ENCODE data around the gene GLDC.

- TF ChIP-seq CTCF (IDR thresholded peaks at IDR 0.05) (no peak), ZFX (IDR thresholded peaks at IDR 0.05; ENCODE audit: borderline replicate concordance) (no peak)
Measured at GRCh38 chr9:6610073-6610472, 35.5 kb downstream of the GLDC start.

All from 22Rv1 (cell line).